Measurements from ENCODE around the gene CDC42EP1.
"Not testable (repeated sequence)": the region's sequence is repeated elsewhere in the genome, so short reads cannot be mapped to it uniquely, and the experiment has no call there.

The CDC42EP1 gene

DNA sequence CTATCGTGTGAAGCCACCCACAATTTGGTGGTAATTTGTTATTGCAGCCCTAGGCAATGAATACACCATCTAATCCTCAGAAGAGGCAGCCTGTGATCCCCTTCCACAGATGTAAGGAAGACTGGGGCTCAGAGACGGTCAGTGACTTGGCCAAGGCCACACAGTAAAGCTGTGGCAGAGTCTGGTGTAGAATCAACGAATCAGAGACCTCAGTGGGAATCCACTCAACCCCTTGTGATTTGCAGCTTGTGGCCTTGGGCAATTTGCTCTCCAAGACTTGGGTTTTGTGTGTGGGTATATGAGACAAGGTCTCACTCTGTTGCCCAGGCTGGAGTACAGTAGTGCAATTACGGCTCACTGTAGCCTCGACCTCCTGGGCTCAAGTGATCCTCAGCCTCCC, 17.7 kb downstream of the CDC42EP1 start:
- no peak for DNase-seq (ENCODE audit: low read depth in 2 of 3, low spot score in 2 of 3)

DNA sequence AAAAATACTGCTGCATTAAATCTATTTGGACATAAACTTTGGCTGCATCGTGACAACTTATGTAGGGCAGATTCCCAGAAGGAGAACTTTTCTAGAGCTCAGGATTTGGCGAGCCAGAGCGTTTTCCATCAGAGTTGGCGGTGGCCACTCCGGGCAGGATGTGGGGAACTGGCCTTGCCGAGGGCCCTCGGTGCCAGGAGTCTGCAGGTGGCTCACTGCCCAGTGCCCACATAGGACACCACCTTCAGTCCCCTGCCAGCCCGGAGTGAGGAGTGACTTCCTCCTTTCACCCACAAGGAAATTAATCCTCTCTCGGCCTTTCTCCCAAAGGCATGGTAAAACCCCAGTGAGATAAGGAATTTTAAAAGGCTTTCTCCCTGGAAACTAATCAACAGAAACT, 21.2 kb downstream of the CDC42EP1 start:
- no peak for DNase-seq (ENCODE audit: low read depth in 2 of 3, low spot score in 2 of 3)

DNA sequence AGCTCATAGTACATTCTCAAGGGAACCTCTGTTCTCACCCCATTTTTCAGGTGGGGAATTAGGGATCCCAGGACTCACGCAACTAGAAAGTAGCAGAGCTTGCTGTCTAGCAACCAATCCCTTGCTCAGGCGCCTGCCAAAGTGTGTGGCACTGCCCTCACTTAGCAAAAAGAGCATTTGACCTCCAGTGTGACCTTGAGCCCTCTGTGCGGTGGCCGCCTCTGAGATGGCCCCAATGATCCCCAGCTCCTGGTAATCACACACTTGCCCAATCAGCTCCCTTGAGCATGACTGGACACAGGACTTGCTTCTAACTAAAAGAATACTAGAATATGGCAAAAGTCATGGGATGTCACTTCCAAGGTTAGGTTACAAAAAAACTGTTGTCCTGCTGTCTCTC, 22.2 kb downstream of the CDC42EP1 start:
- no peak for DNase-seq (ENCODE audit: low read depth in 2 of 3, low spot score in 2 of 3)

DNA sequence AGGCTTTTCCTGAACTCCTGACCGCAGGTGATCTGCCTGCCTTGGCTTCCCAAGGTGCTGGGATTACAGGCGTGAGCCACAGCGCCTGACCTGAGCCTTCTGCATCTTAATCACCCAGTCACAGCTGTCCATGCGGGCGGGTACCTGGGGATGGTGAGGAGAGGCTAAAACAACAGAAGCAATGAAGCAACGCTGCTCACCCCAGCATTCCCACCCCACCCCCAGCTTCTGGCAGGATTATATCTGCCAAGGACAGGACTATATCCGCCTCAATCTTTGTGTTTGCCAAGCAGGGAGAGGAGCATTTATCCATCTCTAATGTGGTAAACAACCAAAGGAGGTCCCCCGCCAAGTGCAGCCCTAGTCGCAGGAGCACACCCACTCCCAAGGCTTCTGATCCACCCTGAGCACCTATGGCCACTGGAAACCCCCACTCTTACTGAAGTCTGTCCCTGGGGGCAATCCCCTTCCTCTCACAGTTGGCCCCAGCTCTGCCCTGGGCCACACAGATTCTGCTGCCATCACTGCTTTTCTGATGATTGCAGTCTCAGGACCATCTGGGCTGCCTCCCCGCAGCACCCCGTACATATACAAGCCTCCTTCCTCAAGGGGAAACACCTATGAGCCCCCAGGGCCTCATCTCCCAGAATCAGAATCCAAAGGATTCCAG, 28.4 kb downstream of the CDC42EP1 start:
- no peak for DNase-seq (ENCODE audit: low read depth in 2 of 3, low spot score in 2 of 3)

GRCh38 chr22:37589636-37590035, 29.4 kb downstream of the CDC42EP1 start:
- DNase-seq (ENCODE audit: low read depth in 2 of 3, low spot score in 2 of 3), result no peak

DNA sequence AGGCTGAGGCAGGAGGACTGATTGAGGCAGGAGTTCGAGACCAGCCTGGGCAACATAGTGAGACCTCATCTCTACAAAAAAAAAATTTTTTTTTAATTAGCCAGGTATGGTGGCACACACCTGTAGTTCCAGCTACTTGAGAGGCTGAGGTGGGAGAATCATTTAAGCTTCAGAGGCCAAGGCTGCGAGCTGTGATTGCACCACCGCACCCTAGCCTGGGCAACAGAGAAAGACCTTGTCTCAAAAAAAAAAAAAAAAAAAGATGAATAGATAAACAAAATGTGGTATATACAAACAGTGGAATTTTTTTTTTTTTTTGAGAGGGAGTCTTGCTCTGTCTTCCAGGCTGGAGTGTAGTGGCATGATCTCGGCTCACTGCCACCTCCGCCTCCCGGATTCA, 30.8 kb downstream of the CDC42EP1 start:
- not testable (repeated sequence) for DNase-seq (ENCODE audit: low read depth in 2 of 3, low spot score in 2 of 3)

- DNase-seq (ENCODE audit: low read depth in 2 of 3, low spot score in 2 of 3), result no peak
These were observed 31.6 kb downstream of the CDC42EP1 start for GRCh38 chr22:37591823-37592404.

DNA sequence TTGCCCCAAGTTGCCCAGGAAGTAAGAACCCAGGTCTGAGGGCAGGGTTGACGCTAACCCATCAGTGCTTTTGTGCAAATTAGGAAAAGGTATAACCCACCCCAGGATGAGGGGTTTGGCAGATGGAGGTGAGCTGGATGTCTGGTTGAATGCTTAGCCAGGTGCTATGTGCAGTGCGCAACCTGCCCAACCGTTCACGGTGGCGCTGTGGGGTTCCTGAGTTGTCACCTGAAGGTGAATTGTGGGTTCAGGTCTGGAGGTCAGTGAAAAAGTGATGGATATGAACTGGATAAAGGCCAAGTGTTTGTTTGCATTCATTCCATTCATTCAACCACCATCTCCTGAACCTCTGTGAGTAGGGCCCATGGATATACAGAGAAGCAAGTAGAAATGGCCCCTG, 34.0 kb downstream of the CDC42EP1 start:
- DNase-seq (ENCODE audit: low read depth in 2 of 3, low spot score in 2 of 3), result no peak

DNA sequence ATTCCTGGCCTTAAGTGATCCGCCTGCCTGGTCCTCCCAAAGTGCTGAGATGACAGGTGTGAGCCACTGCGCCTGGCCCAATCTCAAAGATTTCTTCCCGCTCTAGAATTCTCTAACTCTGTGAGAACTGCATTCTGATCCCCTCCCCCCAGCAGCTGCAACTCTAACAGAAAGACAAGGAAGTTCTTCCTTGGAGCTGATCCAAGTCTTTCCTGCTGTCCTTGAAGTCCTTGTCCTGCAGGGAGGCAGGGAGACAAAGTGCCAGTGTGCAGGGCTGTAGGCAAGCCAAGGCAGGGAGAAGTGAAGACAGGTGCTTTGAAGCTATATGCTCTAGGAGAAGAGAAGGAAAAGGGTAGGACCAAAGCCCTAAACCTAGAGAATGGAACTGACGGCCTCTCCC, 38.9 kb downstream of the CDC42EP1 start:
- no peak for DNase-seq (ENCODE audit: low read depth in 2 of 3, low spot score in 2 of 3)

DNA sequence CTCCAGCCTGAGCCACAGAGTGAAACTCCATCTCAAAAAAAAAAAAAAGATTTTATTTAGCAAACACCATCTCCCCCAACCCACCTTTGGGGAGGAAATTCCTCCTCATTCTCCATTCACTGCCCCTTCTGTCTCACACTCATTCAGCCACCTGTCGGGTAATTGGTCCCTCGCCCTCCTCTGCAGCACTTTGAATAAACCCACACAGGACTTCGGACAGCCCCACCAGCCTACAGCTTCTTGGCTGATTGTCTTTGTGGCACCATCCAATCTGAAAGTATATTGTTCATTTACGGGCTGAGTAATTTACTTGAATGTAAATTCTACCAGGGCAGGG, 40.9 kb downstream of the CDC42EP1 start:
- no peak for DNase-seq (ENCODE audit: low read depth in 2 of 3, low spot score in 2 of 3)

GRCh38 chr22:37601540-37602442, 41.5 kb downstream of the CDC42EP1 start:
- no peak for DNase-seq (ENCODE audit: low read depth in 2 of 3, low spot score in 2 of 3)

- not testable (repeated sequence) for DNase-seq (ENCODE audit: low read depth in 2 of 3, low spot score in 2 of 3)
These were observed 42.4 kb downstream of the CDC42EP1 start for GRCh38 chr22:37602546-37603277.

DNA sequence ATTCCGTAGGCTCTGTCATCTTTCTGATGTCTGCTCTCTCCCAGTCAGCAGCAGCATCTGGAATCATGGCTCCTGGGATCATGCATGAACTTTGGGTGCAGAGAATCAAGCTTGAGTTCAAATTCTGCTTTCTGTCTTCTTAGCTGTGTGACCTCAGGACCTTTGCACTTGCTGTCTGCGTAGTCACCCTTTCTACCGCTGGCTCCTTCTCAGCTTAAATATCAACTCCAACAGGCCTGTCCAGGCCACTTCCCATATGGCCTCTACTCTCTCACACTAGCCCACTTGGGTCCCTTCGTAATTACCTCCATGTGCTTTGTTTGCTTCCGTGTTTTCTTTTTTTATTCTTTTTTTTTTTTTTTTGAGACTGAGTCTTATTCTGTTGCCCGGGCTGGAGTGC, 43.8 kb downstream of the CDC42EP1 start:
- DNase-seq (ENCODE audit: low read depth in 2 of 3, low spot score in 2 of 3), result no peak

- DNase-seq (ENCODE audit: low read depth in 2 of 3, low spot score in 2 of 3), result no peak
These were observed 44.6 kb downstream of the CDC42EP1 start for GRCh38 chr22:37604875-37605274.

DNA sequence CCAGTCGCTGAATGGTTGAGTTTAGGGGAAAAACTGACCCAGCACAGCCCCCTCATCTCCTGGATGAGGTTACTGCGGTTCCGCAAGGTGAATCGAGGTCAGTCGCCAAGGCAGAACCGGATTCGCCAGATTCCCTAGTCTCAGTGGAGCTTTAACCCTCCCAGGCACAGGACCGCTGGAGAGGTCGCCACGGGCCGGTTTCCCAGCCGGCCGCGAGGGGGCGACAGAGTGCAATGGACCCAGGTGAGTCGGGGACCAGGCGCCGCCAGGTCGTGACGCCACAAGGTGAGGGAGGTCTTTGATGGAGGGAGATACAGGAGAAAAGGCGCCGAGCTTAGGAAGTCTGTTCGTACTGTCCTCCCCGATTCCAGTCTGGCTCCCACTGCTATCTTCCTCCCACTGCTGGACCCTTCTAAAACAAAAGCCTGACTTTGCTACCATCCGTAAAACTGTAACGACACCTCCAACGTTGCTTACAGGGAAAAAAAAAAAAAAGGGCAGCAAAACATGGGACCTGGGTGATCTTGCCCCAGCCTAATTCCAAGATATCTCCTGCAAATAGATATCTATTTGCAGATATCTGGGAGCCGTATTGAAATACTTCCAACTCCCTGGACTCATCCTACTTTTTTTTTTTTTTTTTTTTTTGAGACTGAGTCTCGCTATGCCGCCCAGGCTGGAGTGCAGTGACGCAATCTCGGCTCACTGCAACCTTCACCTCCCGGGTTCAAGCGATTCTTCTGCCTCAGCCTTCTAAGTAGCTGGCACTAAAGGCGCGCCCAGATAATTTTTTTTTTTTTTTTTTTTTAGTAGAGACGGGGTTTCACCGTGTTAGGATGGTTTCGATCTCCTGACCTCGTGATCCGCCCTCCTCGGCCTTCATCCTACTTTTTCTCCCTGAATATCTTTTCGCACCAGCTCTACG, 47.0 kb downstream of the CDC42EP1 start:
- peak; percentile 77 to 93 (median 90) for DNase-seq (ENCODE audit: low read depth in 2 of 3, low spot score in 2 of 3)

DNA sequence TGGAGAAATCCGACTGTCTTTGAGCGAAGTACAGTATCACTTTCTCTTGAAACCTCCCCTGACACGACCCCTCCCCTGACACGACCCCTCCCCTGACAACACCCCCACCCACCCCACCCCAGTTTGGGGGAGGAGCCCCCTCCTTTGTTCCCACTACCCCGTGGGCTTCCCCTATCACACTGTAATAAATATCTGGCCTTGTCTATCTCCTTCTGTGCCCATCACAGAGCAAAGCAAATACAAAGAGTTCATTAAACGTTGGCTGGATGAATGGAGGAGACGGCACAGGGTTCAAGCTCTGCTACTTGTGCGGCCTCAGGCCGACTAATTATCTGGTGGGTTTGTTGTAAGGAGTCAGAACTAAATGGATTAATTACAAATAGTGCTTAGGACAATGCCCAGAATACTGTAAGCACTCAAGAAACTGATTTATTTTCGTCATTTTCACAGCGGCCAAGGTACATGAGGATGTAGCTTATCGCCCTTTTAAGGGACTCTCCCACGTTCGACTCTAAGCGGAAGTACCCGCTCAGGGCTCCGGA, 47.7 kb downstream of the CDC42EP1 start:
- DNase-seq (ENCODE audit: low read depth in 2 of 3, low spot score in 2 of 3), result no peak

DNA sequence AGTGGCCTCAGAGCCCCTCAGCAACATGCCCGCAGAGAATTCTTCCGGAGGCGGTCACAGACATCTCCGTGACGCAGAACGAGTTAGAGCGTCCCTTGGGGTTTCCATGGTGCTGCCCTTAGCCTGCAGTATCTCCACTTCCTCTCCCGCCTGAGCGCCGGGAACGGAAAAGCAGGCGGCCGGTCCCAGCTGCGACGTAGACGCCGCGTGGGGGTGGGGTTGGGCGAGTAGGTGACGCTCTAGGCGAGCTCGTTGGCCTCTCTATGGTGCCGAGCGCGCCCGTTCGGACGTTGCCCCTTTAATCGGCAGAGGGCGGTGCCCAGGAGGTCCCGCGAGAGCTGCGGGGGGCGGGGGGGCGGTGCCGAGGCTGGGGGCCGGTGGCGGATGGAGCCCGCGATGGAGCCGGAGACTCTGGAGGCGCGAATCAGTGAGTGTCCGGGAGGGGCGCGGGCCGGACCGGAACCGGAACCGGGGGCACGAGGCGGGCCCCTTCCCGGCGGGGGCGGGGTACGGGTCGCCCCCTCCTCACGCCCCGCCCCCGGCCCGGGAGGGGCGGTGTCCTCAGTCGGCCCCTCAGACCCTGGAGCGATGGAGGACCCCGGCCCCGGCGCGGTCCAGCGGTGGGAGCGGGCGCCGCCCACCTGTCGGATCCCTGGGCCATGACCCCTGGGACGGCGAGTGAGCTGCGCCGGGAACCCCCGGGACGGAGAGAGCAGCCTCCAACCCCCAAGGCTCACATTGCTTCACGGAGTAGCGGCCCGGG, 48.4 kb downstream of the CDC42EP1 start, which contains the start of gene GGA1:
GGA1 (plus strand) TSS at position 358 of the 763 bp plus-strand sequence; CDS start at position 385, 27 bp downstream.
- DNase-seq (ENCODE audit: low read depth in 2 of 3, low spot score in 2 of 3), result peak; percentile 87 to 92 (median 92)

GRCh38 chr22:37609240-37610152, 49.2 kb downstream of the CDC42EP1 start:
- no peak for DNase-seq (ENCODE audit: low read depth in 2 of 3, low spot score in 2 of 3)

All from activated CD8-positive, alpha-beta memory T cell treated with anti-CD3 and anti-CD28 coated beads for 48 hours (primary cell).